ENCODE data around the gene TNKS1BP1.

TNKS1BP1 gene

GRCh38 chr11:57276169-57276970 is 48.4 kb downstream of the TNKS1BP1 start:
- no peak for DNase-seq (ENCODE audit: low read depth)
- H3K4me3 ChIP-seq (ENCODE audit: control insufficient read depth, low read depth, low read length): no peak overlapping the region
- TF ChIP-seq CTCF (conservative IDR thresholded peaks at IDR 0.05; ENCODE audit: control insufficient read depth, insufficient read depth, low read depth, low read length): no peak

GRCh38 chr11:57275582-57275981 is 49.2 kb downstream of the TNKS1BP1 start:
- DNase-seq (ENCODE audit: low read depth): no peak
- no peak overlapping the region for H3K4me3 ChIP-seq (ENCODE audit: control insufficient read depth, low read depth, low read length)
- TF ChIP-seq CTCF (conservative IDR thresholded peaks at IDR 0.05; ENCODE audit: control insufficient read depth, insufficient read depth, low read depth, low read length): no peak

GRCh38 chr11:57274904-57275498 is 49.8 kb downstream of the TNKS1BP1 start:
- DNase-seq (ENCODE audit: low read depth): no peak
- TF ChIP-seq CTCF (conservative IDR thresholded peaks at IDR 0.05; ENCODE audit: control insufficient read depth, insufficient read depth, low read depth, low read length): no peak
- no peak overlapping the region for H3K4me3 ChIP-seq (ENCODE audit: control insufficient read depth, low read depth, low read length)

- no peak for DNase-seq (ENCODE audit: low read depth)
- TF ChIP-seq CTCF (conservative IDR thresholded peaks at IDR 0.05; ENCODE audit: control insufficient read depth, insufficient read depth, low read depth, low read length): no peak
- H3K4me3 ChIP-seq (ENCODE audit: control insufficient read depth, low read depth, low read length): no peak overlapping the region
Measured at GRCh38 chr11:57273448-57274058, 51.2 kb downstream of the TNKS1BP1 start.

GRCh38 chr11:57269571-57270021 is 55.2 kb downstream of the TNKS1BP1 start:
- no peak overlapping the region for H3K4me3 ChIP-seq (ENCODE audit: control insufficient read depth, low read depth, low read length)
- no peak for TF ChIP-seq CTCF (conservative IDR thresholded peaks at IDR 0.05; ENCODE audit: control insufficient read depth, insufficient read depth, low read depth, low read length)
- no peak for DNase-seq (ENCODE audit: low read depth)

GRCh38 chr11:57266157-57266556 is 58.6 kb downstream of the TNKS1BP1 start:
- H3K4me3 ChIP-seq (ENCODE audit: control insufficient read depth, low read depth, low read length): no peak overlapping the region
- DNase-seq (ENCODE audit: low read depth): no peak
- TF ChIP-seq CTCF (conservative IDR thresholded peaks at IDR 0.05; ENCODE audit: control insufficient read depth, insufficient read depth, low read depth, low read length): no peak

Measured in fibroblast of mammary gland (primary cell).